ENCODE data around the gene YY1. TPM values are rescaled to one million over a fixed set of nuclear protein-coding genes. Genes with fewer than 3 reads are reported as not detected.

YY1 gene
- total RNA-seq, 1 donor from 2014 or later, result 41.9 TPM

DNA sequence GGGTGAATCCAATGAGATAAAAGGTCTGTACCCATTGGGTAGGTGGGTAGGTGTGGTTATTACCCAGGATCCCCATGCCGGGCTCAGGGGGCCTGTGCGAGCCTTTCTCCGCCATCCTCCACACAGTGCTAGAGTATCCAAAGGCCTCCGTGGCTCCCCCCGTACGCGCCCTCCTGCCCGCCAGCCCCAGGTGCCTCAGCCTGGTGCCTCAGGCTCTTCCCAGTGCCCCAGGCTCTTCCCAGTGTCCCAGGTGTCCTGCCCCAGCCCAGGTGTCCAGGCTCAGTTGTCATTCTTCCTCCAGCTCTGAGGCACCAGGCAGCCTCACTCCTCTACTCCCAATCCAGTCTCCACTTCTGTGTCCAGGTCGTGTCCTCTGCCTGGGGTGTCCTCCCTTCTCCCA lies 27.6 kb upstream of the YY1 start:
- TF ChIP-seq, protein P1, sequence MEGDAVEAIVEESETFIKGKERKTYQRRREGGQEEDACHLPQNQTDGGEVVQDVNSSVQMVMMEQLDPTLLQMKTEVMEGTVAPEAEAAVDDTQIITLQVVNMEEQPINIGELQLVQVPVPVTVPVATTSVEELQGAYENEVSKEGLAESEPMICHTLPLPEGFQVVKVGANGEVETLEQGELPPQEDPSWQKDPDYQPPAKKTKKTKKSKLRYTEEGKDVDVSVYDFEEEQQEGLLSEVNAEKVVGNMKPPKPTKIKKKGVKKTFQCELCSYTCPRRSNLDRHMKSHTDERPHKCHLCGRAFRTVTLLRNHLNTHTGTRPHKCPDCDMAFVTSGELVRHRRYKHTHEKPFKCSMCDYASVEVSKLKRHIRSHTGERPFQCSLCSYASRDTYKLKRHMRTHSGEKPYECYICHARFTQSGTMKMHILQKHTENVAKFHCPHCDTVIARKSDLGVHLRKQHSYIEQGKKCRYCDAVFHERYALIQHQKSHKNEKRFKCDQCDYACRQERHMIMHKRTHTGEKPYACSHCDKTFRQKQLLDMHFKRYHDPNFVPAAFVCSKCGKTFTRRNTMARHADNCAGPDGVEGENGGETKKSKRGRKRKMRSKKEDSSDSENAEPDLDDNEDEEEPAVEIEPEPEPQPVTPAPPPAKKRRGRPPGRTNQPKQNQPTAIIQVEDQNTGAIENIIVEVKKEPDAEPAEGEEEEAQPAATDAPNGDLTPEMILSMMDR (conservative IDR thresholded peaks at IDR 0.05; ENCODE audit: low read depth, low read length), result no peak
- no peak overlapping the region for H3K4me3 ChIP-seq (ENCODE audit: low read depth, low read length)
- DNase-seq (ENCODE audit: low read depth), result no peak

DNA sequence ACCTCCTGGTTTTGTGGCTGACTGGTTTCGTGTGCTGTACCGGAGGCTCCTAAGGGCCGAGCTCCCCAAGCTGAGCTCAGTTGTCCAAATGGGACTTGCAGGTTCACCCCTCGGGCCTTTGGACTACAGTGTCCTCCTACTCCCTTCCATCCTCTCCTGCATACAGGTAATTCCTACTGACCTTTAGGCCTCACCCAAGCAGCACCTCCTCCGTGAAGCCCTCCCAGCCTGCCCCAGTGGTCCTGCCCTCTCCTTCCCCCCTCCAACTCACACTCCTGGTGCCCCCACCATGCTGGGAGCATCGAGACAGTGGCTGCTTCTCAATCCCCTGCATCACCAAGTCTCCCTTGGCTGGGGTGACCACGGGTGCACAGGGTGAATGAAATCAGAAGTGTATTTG lies 27.1 kb upstream of the YY1 start:
- H3K4me3 ChIP-seq (ENCODE audit: low read depth, low read length), result no peak overlapping the region
- DNase-seq (ENCODE audit: low read depth), result no peak
- TF ChIP-seq, protein P1 (conservative IDR thresholded peaks at IDR 0.05; ENCODE audit: low read depth, low read length), result no peak

DNA sequence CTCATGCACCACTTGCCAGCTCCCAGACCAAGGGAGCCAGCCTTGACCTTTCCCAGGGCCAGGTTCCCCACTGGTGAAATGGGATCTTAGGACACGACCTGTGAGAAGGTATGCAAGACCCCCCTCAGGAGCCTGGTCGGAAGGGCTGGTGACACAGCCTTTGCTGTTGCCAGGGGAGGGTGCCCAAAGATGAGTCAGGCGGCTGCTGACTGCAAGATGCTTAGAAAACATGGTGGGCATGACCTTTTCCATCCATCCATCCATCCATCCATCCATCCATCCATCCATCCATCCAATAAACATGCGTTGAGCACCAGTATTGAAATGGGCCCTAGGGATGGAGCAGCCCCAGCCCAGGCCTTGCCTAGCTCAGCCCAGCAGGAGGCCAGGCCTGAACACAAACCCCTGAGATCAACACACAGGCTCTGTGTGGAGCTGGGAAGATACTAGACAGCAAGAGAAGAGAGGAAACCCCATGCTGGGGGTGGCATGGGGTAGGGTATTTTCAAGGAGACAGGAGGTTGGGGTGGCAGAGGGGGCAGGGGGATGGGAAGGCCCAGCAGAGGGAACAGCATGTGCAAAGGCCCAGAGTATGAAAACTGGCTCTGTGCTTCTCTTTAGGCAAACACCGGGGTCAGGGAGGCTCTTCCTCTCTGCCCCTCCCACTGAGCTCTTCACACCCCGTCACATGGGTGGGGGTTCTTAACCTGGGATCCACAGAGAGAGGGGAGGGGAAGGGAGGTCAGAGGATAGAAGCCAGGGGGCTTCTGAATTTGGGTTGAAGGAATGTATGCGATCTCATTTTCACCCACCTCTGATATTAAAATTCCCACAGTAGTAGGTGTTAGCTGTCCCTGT lies 26.2 kb upstream of the YY1 start:
- TF ChIP-seq, protein P1 (conservative IDR thresholded peaks at IDR 0.05; ENCODE audit: low read depth, low read length), result no peak

DNA sequence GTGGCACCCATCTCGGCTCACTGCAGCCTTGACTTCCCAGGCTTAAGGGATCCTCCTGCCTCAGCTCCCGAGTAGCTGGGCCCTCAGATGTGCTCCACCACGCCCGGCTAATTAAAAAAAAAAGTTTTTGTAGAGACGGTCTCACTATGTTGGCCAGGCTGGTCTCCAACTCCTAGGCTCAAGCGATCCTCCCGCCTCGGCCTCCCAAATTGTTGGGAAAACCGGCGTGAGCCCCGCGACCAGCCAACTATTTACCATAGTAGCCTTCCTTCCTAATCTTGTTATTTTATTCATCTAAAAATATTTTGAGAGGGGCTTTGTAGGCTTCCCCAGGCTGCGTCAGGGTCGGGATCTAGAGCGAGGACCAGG lies 25.4 kb upstream of the YY1 start:
- TF ChIP-seq, protein P1 (conservative IDR thresholded peaks at IDR 0.05; ENCODE audit: low read depth, low read length), result no peak
- DNase-seq (ENCODE audit: low read depth), result no peak
- H3K4me3 ChIP-seq (ENCODE audit: low read depth, low read length), result peak overlapping the region; percentile 89

More for the DNA sequence above, 26.2 kb upstream of the YY1 start:
- no peak for DNase-seq (ENCODE audit: low read depth)
- H3K4me3 ChIP-seq (ENCODE audit: low read depth, low read length), result no peak overlapping the region

DNA sequence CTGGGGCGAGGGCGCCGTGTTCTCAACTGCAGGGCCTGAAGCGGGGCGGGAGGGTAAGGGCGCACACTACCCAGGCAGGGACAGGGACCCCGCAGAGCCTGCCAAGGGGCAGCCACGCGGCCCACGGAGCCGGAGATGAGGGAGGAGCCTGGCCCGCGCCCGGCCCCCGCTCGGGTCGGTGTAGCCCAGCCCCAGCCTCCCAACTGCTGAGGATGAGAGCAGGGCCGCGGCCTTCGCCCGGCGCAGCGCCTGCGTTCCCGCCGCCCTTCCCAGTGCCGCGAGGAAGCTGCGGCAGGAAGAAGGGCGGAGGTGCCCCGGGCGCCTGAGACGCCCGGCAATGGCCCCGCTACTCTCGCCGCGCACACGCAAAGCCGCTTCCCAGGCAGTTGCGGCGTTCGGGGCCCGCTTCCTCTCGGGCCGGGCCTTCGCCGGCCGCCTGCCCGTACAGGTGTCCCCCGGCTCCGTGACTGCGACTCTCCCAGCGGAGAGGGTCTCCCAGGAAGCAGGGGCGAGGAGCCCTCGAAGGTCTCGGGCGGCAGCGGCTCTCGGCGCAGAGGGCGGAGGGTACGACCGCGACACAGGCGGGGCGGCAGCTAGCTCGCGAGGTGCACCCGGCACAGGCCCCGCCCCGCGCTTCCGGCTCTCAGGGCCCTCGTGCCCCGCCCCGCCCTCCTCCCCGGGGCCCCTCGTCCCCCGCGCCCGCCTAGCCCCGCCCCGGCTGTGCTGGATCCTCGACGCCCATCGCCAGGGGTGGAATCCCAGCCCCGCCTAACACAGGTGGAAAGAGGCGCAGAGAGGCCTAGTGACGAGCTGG lies 24.8 kb upstream of the YY1 start:
- peak overlapping the region; percentile 89 for H3K4me3 ChIP-seq (ENCODE audit: low read depth, low read length)
- no peak for DNase-seq (ENCODE audit: low read depth)
- TF ChIP-seq, protein P1 (conservative IDR thresholded peaks at IDR 0.05; ENCODE audit: low read depth, low read length), result no peak

DNA sequence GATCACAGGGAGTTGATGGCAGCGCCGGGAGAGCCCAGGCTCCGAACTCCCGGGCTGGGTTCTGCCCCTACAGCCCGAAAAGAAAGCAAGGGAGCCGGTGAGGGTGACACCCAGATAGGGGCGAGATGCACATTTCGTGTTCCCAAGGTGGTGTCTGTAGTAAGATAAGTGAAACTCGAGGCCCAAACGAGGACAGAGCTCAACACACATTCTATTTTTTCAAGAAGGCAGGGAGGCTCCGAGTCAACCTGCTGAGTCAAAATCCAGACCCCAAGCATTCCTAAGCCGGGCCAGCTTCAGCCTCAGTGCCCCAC lies 24.2 kb upstream of the YY1 start:
- peak overlapping the region; percentile 89 for H3K4me3 ChIP-seq (ENCODE audit: low read depth, low read length)
- TF ChIP-seq, protein P1 (conservative IDR thresholded peaks at IDR 0.05; ENCODE audit: low read depth, low read length), result no peak
- DNase-seq (ENCODE audit: low read depth), result no peak

Measured in epithelial cell of proximal tubule (primary cell).